Activated CD4-positive, CD25-positive, alpha-beta regulatory T cell treated with anti-CD3 and anti-CD28 coated beads, Interleukin-2, amount 50 U/mL, for 16 hours (primary cell): ENCODE measurements around the gene PLA2G2E.
A peak's percentile ranks its signal among the peaks of the same experiment; 100 is the strongest.
"Not testable (repeated sequence)": the region's sequence is repeated elsewhere in the genome, so short reads cannot be mapped to it uniquely, and the experiment has no call there.

Source experiments
- DNase-seq: peaks from one replicate; pipeline ENCODE4 v3.0.0-alpha.2; 2020; ENCODE audit warnings: low read depth, low spot score

The PLA2G2E gene

DNA sequence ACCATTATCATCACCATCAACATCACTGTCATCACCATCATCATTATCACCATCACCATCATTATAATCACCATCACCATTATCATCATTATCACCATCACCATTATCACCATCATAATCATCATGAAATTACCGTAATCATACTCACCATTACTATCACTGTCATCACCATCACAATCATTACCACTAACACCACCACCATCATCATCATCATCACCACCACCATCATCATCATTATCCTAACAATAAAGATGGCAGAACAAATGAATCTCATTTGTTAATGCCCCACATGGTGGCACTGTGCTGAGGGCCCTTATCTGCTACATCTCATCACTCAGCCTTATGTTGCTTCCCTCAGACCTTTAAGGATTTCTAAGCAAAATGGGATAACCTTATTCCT lies 9.4 kb upstream of the PLA2G2E start:
- no peak for DNase-seq

DNA sequence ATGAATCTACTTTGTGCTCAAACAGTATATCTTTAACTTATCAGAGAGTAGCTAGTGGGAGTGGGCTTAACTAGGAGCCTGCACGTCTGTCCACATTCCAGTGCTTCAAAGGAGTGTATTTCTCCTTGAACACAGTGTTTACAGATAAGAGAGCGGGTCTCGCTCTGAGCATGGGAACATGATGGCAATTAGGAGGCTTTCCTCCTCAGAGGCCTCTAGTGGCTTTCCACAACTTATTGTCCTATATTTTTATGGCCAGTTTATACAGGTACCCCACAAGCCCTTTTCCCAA lies 3.7 kb upstream of the PLA2G2E start:
- DNase-seq, result not testable (repeated sequence)

DNA sequence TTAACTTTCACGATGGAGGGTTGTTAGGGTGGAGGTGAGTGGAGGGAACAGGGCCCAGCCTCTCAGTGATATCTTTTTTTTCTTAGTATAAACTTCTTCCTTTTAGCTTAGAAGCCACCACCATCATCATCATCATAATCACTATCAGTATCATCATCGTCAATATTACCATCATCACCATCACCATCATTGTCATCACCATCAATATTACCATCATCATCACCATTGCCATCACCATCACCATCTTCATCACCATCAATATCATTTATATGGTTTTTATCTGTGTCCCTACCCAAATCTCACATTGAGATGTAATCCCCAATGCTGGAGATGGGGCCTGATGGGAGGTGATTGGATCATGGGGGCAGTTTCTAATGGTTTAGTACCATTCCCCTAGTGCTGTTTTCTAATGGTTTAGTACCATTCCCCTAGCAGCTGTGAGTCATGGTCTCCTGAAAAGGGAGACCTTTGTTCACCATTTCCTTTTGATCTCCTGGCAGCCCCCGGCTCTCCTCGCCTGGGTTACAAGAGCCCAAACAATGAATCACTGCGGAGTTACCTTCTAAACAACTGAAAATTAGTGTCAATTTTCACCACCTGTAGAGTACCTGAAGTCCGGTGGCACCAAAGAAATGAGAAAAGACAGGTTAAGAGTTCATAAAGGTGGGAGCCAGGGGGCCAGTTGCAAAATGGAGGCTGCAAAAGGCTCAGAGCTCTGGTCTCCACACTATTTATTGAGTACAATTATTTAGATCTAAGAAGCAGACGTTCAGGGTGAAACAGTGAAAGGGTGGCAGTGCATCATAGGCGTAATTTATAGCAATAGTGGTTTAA lies 3.1 kb upstream of the PLA2G2E start:
- no peak for DNase-seq

DNA sequence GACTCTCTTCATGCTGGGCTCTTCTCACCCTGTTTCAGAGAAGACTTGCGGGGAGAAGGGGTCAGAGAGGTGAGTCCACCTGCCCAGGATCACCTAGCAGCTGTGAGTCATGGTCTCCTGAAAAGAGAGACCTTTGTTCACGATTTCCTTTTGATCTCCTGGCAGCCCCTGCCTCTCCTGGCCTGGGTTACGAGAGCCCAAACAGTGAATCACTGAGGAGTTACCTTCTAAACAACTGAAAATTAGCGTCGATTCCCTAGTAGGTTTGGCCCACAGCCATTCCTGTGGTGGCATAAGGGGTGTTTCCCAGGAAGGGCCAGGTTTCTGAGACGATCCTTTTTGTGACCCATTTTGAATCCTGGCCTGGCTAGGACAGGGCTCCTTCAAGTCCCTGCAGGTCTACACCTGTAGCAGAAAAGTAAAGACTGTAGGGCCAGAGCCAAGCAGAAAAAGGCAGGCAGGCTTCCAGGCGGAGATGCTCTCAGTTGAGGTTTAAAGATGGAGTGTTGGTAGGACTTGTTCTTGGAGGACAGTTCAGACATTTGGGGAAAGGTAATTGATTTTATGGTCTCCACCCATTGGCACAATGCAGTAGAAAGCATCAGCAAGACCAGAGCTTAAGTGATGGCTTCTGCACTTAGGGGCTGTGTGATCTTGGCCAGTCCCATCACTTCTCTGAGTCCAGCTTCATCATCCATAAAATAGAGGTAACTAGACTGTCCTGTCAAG lies 2.1 kb upstream of the PLA2G2E start:
- DNase-seq, result no peak

- DNase-seq, result no peak
These were observed 533 bp upstream of the PLA2G2E start for GRCh38 chr1:19923953-19924346.

DNA sequence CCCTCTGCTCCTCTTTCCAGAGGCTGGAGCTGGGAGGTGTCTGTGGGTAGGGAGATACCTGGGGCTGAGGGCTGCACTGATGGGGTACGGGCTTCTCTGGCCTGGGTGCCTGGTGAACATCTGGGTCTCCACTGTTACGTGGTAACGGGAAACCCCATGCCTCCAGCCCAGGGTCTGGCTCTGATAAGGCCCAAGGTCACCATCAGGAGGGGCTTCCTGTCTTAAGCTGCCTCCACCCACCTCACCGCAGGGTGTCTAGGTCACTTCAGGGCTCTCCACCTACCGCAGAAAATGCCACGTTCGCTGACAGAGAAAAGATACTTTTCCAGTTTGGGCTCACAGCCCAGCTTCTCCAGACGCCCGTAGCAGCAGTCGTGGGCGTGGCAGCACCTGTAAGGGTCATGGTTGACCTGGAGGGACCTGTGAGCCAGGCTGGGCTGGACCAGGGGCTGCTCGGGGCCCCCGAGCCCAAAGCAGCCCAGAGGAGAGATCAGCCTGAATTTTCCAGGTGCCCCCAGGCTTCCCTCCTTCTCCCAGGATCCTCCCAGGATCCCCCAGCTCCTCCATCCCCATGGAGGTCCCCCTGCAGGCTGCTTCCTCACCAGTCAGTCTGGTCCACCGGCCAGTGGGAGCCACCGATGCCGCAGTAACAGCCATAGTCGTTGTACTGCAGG lies 1.3 kb downstream of the PLA2G2E start:
- no peak for DNase-seq

- no peak for DNase-seq
These were observed 2.1 kb downstream of the PLA2G2E start for GRCh38 chr1:19921310-19921709.

GRCh38 chr1:19920132-19920710 lies 3.2 kb downstream of the PLA2G2E start:
- DNase-seq, result no peak

DNA sequence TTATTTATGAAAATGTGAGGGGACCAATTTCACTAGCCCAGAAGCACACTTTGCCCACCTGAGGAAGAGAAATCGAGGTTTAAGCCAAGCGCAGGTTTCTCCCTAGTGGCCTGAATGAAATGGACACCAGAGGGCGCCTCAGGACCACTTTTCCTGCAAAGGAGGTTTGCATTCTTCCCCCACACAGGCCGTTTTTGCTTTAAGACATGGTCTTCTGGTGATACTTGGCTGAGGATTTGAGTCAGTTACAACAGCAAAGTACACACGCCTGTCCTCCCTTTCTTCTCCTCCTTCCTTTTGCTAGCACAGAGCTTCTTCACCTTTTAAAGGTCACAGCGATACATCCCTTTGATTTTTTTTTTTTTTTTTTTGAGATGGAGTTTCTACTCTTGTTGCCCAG lies 5.4 kb downstream of the PLA2G2E start:
- peak; percentile 63 for DNase-seq

DNA sequence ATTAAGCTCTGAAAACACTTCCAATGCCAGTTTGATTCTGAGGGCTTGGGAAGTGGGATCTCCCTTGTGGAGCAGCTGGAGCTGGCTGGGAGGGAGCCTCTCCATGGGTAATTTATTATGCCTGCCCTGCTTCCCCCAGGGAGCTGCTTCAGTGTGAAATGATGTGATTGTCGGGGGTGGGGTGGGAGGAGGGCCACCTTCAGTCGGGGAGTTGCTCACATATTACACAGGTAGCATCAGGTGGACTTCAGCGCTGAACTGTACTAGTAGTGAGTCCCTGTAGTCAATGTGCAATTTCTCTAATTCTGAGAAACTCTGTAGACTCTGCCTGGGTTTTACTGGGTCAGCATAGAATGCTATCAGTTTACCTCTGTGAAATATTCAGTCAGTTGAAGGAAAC lies 12.8 kb downstream of the PLA2G2E start:
- no peak for DNase-seq

- DNase-seq, result no peak
These were observed 13.4 kb downstream of the PLA2G2E start for GRCh38 chr1:19909971-19910370.

DNA sequence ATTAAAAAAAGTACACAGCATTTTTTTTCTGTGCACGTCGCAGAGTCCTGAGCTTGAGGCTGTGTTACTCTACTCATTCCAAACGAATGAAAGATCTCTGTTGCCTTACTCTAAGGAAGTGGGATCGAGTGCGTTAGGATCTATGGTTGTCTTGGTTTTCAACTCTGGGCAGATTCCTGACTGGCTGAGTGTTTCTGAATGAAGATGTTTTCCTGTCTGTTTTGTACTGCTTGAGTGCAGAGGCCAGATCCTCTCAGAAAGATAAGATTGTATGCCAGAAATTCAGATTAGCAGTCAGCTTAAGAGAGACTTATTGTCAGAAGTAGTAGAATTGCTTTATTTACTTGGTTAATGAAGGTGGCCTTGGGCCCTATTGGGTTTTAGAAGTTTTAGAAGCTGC lies 14.0 kb downstream of the PLA2G2E start:
- no peak for DNase-seq

- no peak for DNase-seq
These were observed 16.0 kb downstream of the PLA2G2E start for GRCh38 chr1:19907456-19907855.

DNA sequence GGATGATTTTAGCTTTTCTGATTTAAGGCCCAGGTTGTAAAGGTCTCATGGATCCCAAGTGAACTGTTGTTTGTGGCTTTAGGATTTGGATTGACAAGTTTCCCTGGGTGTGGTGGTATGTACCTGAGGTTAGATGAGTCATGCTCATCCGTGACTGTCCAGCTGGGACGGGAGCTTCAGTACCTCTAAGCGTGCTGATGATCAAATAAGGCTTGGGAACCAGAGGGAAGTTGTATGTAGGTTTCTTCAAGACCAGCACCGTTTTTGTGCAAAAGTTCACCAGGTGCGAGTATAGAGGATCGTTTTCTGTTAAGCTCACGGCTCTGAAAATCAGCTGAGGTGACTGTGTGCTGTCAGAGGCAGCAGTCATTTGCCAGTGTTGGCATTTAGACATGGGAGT lies 19.8 kb downstream of the PLA2G2E start:
- no peak for DNase-seq

- DNase-seq, result no peak
These were observed 21.8 kb downstream of the PLA2G2E start for GRCh38 chr1:19901653-19902052.

- DNase-seq, result no peak
These were observed 29.2 kb downstream of the PLA2G2E start for GRCh38 chr1:19894218-19894617.

DNA sequence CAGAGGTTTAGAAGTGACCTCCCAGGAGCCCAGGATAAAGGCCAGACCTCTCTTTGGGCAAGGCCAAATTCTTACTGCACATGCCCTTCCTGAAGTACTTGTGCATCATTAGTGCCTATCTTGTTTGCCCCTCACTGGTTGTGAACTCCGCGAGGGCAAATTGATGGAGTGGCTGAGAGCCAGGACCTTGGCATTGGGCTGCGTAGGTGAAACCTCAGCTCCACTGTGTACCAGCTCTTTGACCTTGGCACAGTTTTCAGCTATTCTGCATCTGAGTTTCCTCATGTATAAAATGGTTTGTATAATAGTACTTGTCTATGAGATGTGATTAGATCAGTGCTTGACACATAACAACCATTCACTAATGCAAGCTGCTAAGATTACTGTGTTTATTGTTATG lies 29.7 kb downstream of the PLA2G2E start:
- no peak for DNase-seq

GRCh38 chr1:19892628-19893168 lies 30.7 kb downstream of the PLA2G2E start:
- DNase-seq, result no peak

DNA sequence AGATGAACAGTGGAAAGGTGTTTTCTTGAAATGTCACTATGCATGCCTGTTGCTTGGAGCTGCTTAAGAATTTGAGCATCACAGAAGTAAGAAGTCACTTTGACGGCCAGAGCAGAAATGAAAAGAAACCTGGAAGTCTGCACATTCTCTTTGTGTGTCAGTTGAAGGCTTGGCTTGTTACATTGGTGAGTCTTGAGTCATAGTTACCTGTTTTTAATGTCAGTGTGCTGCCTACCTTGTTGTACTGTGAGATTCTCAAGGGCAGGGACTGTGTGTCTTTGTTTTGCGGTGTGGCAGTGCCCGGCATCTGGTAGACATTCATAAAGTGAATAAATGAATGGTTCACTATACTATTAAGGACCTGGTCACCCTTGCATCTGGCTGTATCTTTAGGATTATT lies 31.3 kb downstream of the PLA2G2E start:
- no peak for DNase-seq

DNA sequence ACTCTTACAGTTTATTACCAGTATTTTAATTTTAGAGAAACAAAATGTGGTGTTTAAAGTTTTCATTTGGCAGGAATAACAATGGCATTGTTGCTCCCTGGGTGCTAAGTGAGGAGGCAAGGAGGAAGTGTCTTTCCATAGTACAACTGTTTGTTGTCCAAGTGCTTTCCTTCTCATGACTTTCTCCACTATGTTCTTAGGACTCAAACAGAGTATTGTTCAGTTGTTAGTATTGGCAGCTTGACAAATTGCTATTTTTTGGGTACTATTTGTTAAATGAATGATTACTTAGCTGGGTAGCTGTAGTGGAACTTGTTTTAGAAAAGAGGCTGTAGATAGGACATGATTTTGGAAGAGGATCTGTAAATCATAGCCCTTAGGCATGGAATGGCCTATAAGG lies 33.8 kb downstream of the PLA2G2E start:
- no peak for DNase-seq

- no peak for DNase-seq
These were observed 35.3 kb downstream of the PLA2G2E start for GRCh38 chr1:19888112-19888511.

DNA sequence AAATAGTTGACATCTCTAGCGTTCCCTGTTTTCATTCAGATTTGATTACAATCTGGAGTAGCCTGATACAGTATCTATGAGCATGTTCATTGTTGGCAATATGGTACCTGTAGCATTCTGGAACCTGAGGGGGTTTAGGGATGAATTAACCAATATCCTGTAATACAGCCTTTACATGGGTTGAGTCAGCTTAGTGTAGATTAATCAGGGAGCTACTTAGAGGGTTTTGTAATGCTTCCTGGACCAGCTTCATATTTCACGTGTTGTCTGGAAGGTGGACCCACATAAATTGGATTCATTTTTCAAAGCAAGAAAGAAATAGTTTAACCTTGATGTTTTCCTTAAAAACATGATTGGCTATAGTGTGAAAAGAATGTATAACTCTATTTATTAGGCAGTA lies 37.6 kb downstream of the PLA2G2E start:
- no peak for DNase-seq
